SW480 (cell line): ENCODE results near the gene STXBP6.
"Not testable (repeated sequence)": the region's sequence is repeated elsewhere in the genome, so short reads cannot be mapped to it uniquely, and the experiment has no call there.

Experiments
- DNase-seq: peaks from one replicate; pipeline ENCODE4 v3.0.0-alpha.2; 2016; ENCODE audit warnings: low spot score

The STXBP6 gene

GRCh38 chr14:24986206-24986893 is 63.6 kb downstream of the STXBP6 start:
- no peak for DNase-seq

DNA sequence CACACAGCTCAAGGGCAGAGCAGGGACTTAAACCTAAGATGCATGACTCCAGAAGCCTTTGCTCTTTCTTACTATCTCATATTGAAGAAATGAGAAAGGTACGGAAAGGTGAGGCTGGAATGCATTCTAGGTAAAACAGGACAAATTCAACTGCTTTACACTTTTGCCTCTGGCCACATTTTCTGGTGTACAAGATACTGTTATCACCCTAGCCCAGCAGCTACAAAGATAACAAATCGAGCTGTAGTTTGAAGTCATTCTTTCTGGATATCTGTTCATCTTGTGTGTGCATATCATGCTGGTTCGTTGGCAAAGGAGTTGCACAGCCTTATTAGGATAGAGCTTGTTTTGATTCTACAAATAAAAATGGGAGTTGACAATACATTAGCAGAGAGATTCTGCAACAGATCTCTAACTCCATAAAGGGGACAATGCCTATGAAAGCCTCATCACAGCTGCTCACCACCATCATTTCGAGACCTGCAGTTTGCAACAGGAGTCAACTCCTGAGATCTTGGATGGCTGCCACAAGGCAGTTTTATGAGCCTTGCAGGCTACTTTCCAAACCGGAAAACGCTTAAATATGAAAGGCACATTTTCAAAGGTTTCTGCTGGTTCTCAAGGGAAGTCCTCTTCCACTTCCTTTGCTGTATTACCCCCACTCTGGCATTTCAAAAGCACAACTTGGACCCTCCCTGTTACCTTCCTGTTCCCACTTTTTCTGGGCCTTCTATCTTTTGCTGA is 64.9 kb downstream of the STXBP6 start:
- DNase-seq, result no peak

DNA sequence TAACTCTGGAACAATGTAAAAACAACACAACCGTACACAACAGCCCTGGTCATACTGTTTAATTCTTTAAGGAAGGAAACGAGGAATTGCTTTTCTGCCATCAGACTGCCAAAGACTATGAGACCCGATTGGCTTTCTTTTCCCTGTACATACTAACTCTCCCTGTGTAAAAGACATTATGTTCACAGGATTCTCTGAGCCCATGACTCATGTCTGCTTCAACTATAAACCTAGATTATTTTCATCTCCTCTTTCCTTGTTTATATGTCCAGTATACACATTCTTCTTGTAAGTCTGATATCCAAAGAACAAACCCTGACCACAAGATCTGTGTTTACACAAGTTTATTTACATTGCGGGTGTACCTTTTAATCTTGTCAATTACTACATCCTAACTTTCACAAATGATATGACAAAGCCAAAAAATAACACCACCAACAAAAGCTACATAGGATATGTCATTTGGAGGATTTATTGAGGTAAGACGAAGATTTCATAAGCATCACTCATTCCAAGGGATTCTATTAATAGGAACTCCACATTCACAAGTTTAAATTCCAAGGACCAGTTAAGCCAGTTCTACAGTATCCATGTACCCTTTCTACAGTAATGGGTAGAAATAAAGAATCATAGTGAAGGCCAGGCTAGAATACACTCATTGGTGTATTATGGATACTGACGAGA is 67.3 kb downstream of the STXBP6 start:
- DNase-seq, result peak; percentile 18

DNA sequence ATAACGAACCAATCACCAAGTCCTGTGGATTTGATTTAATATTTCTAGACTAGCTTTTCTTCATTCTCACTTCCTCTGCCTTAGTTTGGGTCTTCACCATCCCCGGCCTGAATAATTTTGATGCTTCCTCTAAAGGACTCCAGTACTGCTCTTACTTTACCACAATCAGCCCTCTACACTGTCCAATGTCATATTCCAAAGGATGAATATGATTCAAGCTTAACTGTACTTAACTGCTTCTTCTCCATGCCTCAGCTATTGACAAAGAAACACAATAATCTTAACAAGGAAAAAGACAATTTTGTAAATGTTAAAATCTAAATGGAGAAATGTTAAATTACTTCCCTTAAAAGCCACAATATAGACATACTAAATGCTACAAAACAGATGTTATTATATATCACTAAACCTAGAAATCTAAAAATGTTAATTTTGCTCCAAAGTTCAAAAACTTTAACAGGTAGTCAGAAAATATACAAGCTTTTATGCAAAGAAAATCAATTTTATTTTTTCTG is 70.2 kb downstream of the STXBP6 start:
- DNase-seq, result no peak

DNA sequence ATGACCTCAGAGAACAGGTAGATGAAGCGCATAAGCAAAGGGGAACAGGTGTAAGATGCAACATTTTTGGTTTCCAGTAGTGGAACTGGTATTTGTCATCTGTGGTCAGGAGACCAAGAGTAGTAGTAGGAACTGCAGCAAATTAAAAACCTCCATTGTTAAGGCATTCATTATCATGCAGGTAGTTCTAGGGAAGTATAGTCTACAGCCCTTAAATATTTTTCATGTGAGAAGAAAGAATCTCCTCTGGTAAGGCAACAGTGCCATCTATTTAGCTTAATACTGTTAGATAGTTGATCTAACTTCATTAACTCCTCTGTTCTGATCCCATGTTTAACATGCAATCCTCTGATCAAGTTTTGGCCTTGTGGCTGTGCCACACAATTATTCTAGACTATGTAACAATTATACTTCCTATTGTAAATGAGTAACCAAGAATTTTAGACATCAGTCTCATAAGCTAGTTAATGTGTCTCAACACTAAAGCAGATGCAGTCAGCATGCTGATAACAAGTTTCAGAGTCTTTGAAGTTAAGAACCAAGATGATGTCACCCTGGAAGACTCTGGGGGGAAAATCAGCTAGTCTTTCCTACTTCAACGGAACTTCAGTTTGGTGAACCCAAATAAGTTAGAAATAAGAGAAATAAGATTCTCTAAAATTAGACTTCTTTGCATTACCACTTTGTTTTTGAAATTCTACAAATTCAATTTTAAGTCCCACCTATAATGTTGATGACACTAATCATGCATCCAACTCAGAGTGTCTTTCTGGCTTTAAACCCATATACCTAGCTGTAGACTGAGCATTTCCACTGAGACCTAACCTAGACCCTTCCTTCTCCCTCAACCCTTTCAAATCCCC is 70.9 kb downstream of the STXBP6 start:
- DNase-seq, result no peak

- no peak for DNase-seq
Observed at GRCh38 chr14:24976602-24977001, 73.3 kb downstream of the STXBP6 start.

DNA sequence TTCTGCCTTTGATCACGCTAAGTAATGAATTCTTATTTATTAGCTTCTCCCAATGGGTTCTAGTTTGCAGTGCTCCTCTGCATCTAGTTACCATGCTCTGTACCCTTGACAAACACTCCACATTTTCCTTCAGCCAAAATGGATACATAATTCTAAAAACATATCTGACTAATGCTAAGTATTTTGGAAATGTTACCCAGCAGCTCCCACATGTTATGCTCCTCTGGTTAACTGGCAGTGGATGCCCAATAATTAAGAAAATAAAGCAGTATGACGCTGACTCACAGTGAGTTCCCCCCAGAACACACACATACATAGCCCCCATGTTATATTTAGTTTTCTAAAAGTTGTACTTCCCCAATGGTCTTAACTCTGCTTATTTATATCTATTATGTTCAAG is 74.6 kb downstream of the STXBP6 start:
- no peak for DNase-seq

- DNase-seq, result no peak
Observed at GRCh38 chr14:24974591-24975374, 75.2 kb downstream of the STXBP6 start.

DNA sequence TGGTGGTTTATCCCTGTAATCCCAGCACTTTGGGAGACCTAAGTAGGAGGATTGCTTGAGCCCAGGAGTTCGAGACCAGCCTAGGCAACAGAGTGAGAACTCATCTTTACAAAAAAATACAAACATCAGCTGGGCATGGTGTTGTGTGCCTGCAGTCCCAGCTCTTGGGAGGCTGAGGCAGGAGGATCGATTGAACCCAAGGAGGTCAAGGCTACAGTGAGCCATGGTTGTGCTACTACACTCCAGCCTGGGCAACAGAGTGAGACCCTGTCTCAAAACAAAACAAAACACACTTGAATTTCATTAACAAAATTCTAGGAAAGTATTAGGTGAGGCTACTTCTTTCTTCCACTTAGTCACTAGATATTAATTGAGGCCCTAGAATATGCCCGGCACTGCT is 77.1 kb downstream of the STXBP6 start:
- DNase-seq, result no peak

GRCh38 chr14:24971255-24971654 is 78.7 kb downstream of the STXBP6 start:
- DNase-seq, result no peak

DNA sequence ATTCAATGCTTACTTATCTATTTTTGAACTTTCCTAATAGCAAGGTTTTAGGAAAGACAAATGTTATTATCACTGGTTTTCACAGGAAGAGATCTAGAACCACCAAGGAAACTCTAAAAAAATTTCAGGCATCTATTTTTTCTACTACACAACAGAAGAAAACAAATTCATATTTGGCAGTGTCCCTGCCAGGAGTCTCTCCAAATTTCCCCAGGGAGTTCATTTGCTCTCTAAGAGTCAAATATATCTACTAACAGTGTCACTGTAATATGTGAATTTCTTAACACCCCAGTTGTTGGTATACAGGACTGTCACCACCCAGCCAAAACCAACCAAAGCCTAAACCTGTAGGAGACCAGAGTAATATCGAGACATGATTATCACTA is 83.4 kb downstream of the STXBP6 start:
- no peak for DNase-seq

GRCh38 chr14:24965934-24966578 is 83.9 kb downstream of the STXBP6 start:
- no peak for DNase-seq

GRCh38 chr14:24965578-24965933 is 84.4 kb downstream of the STXBP6 start:
- DNase-seq, result no peak

GRCh38 chr14:24964591-24964990 is 85.4 kb downstream of the STXBP6 start:
- DNase-seq, result no peak

DNA sequence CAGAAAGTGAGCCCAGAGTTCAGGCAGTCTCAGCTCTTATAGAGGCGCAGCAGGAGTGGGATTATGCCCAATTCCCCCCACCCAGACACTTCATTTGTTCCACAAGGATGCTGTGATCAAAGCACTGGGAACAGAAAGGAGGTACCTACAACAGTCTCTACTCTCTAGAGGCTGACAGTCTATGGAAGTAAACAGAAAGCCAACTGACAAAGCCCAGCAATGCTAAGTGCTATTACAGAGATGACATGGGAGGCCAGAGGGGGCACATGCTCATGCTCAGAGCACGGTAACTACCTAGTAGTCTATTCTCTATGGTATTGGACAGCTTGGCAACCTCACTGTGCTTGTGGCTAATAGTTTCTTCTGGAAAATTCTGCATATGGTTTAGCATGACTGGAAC is 85.9 kb downstream of the STXBP6 start:
- DNase-seq, result no peak

- not testable (repeated sequence) for DNase-seq
Observed at GRCh38 chr14:24962118-24962517, 87.8 kb downstream of the STXBP6 start.

DNA sequence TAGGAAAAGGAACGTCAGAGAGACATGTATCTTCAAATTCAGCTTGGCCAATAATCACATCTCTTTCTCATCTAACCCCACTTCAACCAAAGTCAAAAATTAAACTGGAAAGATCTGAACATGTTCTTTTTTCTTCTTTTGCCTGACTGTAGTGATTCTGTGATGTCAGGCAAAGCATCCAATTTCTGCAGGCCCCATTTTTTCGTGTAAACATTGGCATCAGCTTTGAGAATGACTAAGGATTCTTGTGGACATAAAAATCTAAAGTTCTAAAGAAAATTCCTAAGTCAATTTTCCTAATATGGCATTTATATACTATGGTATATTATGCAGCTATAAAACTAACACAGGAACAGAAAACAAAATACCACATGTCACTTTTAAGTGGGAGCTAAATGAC is 89.1 kb downstream of the STXBP6 start:
- no peak for DNase-seq

- DNase-seq, result no peak
Observed at GRCh38 chr14:24959791-24960331, 90.1 kb downstream of the STXBP6 start.

GRCh38 chr14:24958271-24958670 is 91.7 kb downstream of the STXBP6 start:
- no peak for DNase-seq

- no peak for DNase-seq
Observed at GRCh38 chr14:24957814-24958213, 92.1 kb downstream of the STXBP6 start.

DNA sequence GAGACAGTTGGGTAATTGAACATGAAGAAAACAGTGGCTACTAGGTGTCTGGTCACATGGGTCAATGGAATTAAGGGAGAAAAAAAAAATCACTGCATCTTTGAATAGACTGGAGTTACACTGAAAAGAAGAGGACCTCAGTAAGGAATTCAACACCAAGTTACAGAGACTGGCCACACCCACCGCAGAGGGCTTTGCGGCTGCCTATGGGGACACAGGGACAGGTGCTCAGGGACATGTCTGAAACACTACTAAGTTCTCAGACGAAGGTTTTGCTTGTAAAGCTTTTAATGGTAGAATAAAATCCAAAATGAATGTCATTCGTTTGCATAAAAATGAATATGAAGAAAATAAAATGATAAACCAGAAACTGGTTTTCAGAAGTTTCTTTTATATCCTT is 93.8 kb downstream of the STXBP6 start:
- DNase-seq, result no peak
